ENCODE results near the gene OR2T4.

DNA sequence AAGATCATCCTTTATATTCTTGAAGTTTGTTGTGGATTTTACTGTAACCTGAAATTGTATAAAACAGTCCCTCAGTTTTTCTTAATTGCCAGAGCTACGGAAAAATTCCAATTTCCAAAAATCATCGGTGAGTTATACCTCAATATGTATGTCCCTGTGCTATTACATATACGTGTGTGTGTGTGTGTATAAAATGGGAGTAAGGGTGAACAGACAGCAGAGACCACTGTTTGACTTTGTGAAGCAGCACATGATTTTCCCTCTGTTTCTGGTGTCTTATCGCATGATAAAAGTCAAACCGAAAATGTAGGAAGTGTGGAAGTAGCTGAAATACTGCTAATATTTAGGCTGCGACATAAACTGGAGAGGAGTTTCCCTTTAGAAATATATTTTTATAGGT, 42.6 kb downstream of the OR2T4 start:
- TF ChIP-seq KMT2B (CRISPR knock-in tag; IDR thresholded peaks at IDR 0.05) (no peak), MIXL1 (CRISPR knock-in tag; IDR thresholded peaks at IDR 0.05) (no peak), PHF21A (CRISPR knock-in tag; IDR thresholded peaks at IDR 0.05) (no peak), ETV5 (CRISPR knock-in tag; IDR thresholded peaks at IDR 0.05; ENCODE audit: borderline replicate concordance) (no peak), ZNF768 (CRISPR knock-in tag; IDR thresholded peaks at IDR 0.05) (no peak), ZFX (CRISPR knock-in tag; IDR thresholded peaks at IDR 0.05; ENCODE audit: low read depth) (no peak), ZNF232 (CRISPR knock-in tag; IDR thresholded peaks at IDR 0.05; ENCODE audit: borderline replicate concordance) (no peak), CREM (IDR thresholded peaks at IDR 0.05) (no peak), CREM (CRISPR knock-in tag; IDR thresholded peaks at IDR 0.05) (no peak), ZNF274 (CRISPR knock-in tag; IDR thresholded peaks at IDR 0.05) (no peak)
- TF ChIP-seq, protein P1, sequence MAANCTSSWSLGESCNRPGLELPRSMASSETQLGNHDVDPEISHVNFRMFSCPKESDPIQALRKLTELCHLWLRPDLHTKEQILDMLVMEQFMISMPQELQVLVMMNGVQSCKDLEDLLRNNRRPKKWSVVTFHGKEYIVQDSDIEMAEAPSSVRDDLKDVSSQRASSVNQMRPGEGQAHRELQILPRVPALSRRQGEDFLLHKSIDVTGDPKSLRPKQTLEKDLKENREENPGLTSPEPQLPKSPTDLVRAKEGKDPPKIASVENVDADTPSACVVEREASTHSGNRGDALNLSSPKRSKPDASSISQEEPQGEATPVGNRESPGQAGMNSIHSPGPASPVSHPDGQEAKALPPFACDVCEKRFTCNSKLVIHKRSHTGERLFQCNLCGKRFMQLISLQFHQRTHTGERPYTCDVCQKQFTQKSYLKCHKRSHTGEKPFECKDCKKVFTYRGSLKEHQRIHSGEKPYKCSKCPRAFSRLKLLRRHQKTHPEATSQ (CRISPR knock-in tag; IDR thresholded peaks at IDR 0.05; ENCODE audit: borderline replicate concordance): no peak

Measured in HepG2 (cell line).